ENCODE results near the gene TGOLN2. TPM values are rescaled to one million over a fixed set of nuclear protein-coding genes. Genes with fewer than 3 reads are reported as not detected.

TGOLN2 gene
- total and polyA plus RNA-seq, 2 of the 13 experiments (the other 11 are each of a cell fraction or from before 2014, with no cell fraction given) = 99.6 to 155 TPM

- TF ChIP-seq ZNF138 (CRISPR knock-in tag; IDR thresholded peaks at IDR 0.05; ENCODE audit: low read depth) (0 out of 2 replicates have a peak, but pooled peaks have one; percentile 30), ARID2 (CRISPR knock-in tag; IDR thresholded peaks at IDR 0.05; ENCODE audit: borderline replicate concordance) (peak; percentile 87; the same call in 1 of the 2 replicates), ZMYM3 (CRISPR knock-in tag; IDR thresholded peaks at IDR 0.05) (peak; percentile 75; the same call in 1 of the 2 replicates), ZBTB8A (CRISPR knock-in tag; IDR thresholded peaks at IDR 0.05; ENCODE audit: borderline replicate concordance, low read depth) (no peak), ZNF83 (CRISPR knock-in tag; IDR thresholded peaks at IDR 0.05; ENCODE audit: borderline replicate concordance) (peak; percentile 93; the same call in 1 of the 2 replicates), ZNF260 (CRISPR knock-in tag; IDR thresholded peaks at IDR 0.05; ENCODE audit: borderline replicate concordance, low read depth) (no peak; the same call in 1 of the 2 replicates), GFI1 (CRISPR knock-in tag; IDR thresholded peaks at IDR 0.05; ENCODE audit: borderline replicate concordance) (peak; percentile 70; the same call in 1 of the 2 replicates), ZNF790 (CRISPR knock-in tag; IDR thresholded peaks at IDR 0.05; ENCODE audit: borderline replicate concordance) (peak; percentile 90; the same call in 1 of the 2 replicates), ASH2L (IDR thresholded peaks at IDR 0.05; ENCODE audit: insufficient read length, low read depth, low read length) (peak; percentile 92), ZFP90 (CRISPR knock-in tag; IDR thresholded peaks at IDR 0.05; ENCODE audit: borderline replicate concordance) (peak; percentile 97), ZNF883 (CRISPR knock-in tag; IDR thresholded peaks at IDR 0.05; ENCODE audit: not compliant biosample characterization) (peak; percentile 95), MAF1 (CRISPR knock-in tag; IDR thresholded peaks at IDR 0.05; ENCODE audit: borderline replicate concordance) (peak; percentile 95; the same call in 1 of the 2 replicates), POLR2AphosphoS2 (IDR thresholded peaks at IDR 0.05; ENCODE audit: low read depth, low read length) (peak; percentile 95), CREB3 (CRISPR knock-in tag; IDR thresholded peaks at IDR 0.05) (peak; percentile 96), ZNF850 (CRISPR knock-in tag; conservative IDR thresholded peaks at IDR 0.05) (no peak), ZNF709 (CRISPR knock-in tag; IDR thresholded peaks at IDR 0.05) (peak; percentile 96), HNF4G (IDR thresholded peaks at IDR 0.05; ENCODE audit: borderline replicate concordance, low read depth, low read length) (no peak; the same call in 1 of the 2 replicates), HNF4G (CRISPR knock-in tag; IDR thresholded peaks at IDR 0.05; ENCODE audit: borderline replicate concordance, low read depth) (0 out of 2 replicates have a peak, but pooled peaks have one; percentile 77), ZNF33A (CRISPR knock-in tag; IDR thresholded peaks at IDR 0.05; ENCODE audit: borderline replicate concordance) (no peak), ZNF552 (CRISPR knock-in tag; IDR thresholded peaks at IDR 0.05; ENCODE audit: borderline replicate concordance) (peak; percentile 96)
- TF ChIP-seq, protein P1, sequence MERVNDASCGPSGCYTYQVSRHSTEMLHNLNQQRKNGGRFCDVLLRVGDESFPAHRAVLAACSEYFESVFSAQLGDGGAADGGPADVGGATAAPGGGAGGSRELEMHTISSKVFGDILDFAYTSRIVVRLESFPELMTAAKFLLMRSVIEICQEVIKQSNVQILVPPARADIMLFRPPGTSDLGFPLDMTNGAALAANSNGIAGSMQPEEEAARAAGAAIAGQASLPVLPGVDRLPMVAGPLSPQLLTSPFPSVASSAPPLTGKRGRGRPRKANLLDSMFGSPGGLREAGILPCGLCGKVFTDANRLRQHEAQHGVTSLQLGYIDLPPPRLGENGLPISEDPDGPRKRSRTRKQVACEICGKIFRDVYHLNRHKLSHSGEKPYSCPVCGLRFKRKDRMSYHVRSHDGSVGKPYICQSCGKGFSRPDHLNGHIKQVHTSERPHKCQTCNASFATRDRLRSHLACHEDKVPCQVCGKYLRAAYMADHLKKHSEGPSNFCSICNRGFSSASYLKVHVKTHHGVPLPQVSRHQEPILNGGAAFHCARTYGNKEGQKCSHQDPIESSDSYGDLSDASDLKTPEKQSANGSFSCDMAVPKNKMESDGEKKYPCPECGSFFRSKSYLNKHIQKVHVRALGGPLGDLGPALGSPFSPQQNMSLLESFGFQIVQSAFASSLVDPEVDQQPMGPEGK (CRISPR knock-in tag; IDR thresholded peaks at IDR 0.05) = peak; percentile 77
- TF ChIP-seq, protein P2, sequence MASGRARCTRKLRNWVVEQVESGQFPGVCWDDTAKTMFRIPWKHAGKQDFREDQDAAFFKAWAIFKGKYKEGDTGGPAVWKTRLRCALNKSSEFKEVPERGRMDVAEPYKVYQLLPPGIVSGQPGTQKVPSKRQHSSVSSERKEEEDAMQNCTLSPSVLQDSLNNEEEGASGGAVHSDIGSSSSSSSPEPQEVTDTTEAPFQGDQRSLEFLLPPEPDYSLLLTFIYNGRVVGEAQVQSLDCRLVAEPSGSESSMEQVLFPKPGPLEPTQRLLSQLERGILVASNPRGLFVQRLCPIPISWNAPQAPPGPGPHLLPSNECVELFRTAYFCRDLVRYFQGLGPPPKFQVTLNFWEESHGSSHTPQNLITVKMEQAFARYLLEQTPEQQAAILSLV (CRISPR knock-in tag; IDR thresholded peaks at IDR 0.05; ENCODE audit: borderline replicate concordance) = peak; percentile 98
- TF ChIP-seq, protein P3, sequence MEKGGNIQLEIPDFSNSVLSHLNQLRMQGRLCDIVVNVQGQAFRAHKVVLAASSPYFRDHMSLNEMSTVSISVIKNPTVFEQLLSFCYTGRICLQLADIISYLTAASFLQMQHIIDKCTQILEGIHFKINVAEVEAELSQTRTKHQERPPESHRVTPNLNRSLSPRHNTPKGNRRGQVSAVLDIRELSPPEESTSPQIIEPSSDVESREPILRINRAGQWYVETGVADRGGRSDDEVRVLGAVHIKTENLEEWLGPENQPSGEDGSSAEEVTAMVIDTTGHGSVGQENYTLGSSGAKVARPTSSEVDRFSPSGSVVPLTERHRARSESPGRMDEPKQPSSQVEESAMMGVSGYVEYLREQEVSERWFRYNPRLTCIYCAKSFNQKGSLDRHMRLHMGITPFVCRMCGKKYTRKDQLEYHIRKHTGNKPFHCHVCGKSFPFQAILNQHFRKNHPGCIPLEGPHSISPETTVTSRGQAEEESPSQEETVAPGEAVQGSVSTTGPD (CRISPR knock-in tag; IDR thresholded peaks at IDR 0.05) = 0 out of 2 replicates have a peak, but pooled peaks have one; percentile 42
Observed at GRCh38 chr2:85327822-85328617, at the start of gene TGOLN2 (continued).

Data from HepG2 (cell line).